Epidermal melanocyte (primary cell): ENCODE data around the gene FAF2.
"Not testable (repeated sequence)": the region's sequence is repeated elsewhere in the genome, so short reads cannot be mapped to it uniquely, and the experiment has no call there.

Experiments
- DNase-seq: peaks from one replicate; pipeline ENCODE4 v3.0.0; 2011; ENCODE audit warnings: low spot score; ENCODE audit not compliant: insufficient read length

The FAF2 gene

GRCh38 chr5:176447978-176448608 lies at the start of gene FAF2:
FAF2 (plus strand) TSS chr5:176448385; CDS start chr5:176448408, 23 bp downstream.
- peak; percentile 98 for DNase-seq

GRCh38 chr5:176400382-176401156 lies 47.6 kb upstream of the FAF2 start:
- no peak for DNase-seq

- no peak for DNase-seq
These were observed 46.6 kb upstream of the FAF2 start for GRCh38 chr5:176401281-176402205.

GRCh38 chr5:176405656-176406435 lies 42.3 kb upstream of the FAF2 start:
- no peak for DNase-seq

GRCh38 chr5:176406436-176407052 lies 41.6 kb upstream of the FAF2 start:
- no peak for DNase-seq

GRCh38 chr5:176407456-176408251 lies 40.5 kb upstream of the FAF2 start:
- DNase-seq, result no peak

- DNase-seq, result not testable (repeated sequence)
These were observed 40.0 kb upstream of the FAF2 start for GRCh38 chr5:176408252-176408573.

- DNase-seq, result no peak
These were observed 39.6 kb upstream of the FAF2 start for GRCh38 chr5:176408590-176408989.

GRCh38 chr5:176409765-176410164 lies 38.4 kb upstream of the FAF2 start:
- no peak for DNase-seq

GRCh38 chr5:176410486-176411180 lies 37.6 kb upstream of the FAF2 start:
- DNase-seq, result no peak

- DNase-seq, result no peak
These were observed 35.5 kb upstream of the FAF2 start for GRCh38 chr5:176412517-176413254.

- DNase-seq, result no peak
These were observed 35.0 kb upstream of the FAF2 start for GRCh38 chr5:176413255-176413565.

- no peak for DNase-seq
These were observed 34.4 kb upstream of the FAF2 start for GRCh38 chr5:176413709-176414191.

GRCh38 chr5:176414704-176415103 lies 33.5 kb upstream of the FAF2 start:
- DNase-seq, result no peak

- no peak for DNase-seq
These were observed 32.8 kb upstream of the FAF2 start for GRCh38 chr5:176415240-176415951.

GRCh38 chr5:176415952-176416924 lies 31.9 kb upstream of the FAF2 start, which contains the start of gene CLTB:
CLTB (minus strand) TSS chr5:176416539; CDS start chr5:176416363, 176 bp downstream.
- peak; percentile 75 for DNase-seq

- no peak for DNase-seq
These were observed 31.2 kb upstream of the FAF2 start for GRCh38 chr5:176416965-176417364.
